ENCODE data around the gene SLC9A8.

Gene SLC9A8

DNA sequence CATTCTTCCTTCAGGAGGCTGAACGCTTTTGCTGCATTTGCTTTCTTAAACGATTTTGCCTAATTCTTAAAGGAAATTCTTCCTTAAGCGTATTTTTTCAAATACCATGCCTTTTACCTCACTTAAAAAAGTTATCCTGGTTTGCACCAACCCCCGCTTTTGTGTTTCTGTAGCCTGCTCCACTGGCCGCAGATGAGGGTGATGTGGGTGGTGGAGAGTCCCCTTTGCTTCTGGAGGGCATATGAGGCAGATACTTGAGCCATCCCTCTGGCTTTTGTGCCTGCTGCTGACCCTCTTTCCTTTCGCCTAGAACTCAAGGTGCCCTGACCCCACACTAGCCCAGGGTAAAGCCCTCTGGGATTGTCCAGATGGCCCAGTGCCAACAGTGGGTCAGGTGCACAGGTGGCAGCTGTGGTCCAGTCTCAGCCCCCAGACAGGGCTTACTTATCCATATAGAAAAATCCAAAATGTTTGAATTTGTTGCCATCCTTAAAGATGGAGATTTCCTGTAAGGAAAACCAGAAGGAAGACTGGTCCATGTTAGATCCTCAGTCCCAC is 58.8 kb downstream of the SLC9A8 start:
- DNase-seq (ENCODE audit: extremely low read depth in 1 of 2, low read depth in 1 of 2) = no peak

- no peak for DNase-seq (ENCODE audit: extremely low read depth in 1 of 2, low read depth in 1 of 2)
Observed at GRCh38 chr20:49872056-49872455, 59.4 kb downstream of the SLC9A8 start.

DNA sequence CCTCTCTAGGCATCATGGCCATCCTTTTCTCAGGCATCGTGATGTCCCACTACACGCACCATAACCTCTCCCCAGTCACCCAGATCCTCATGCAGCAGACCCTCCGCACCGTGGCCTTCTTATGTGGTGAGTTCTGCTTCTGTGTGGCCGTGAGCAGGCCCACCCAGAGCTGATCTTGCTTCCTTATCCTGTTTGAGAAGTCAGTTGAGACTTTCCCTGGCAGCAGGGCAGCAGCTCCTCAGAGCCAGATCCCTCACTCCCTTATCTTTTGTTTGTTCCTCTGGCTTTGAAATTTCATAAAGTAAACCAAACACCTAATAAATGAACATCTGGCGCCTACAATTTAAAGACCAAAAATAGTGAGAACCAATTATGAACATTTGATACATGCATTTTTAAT is 62.1 kb downstream of the SLC9A8 start:
- no peak for DNase-seq (ENCODE audit: extremely low read depth in 1 of 2, low read depth in 1 of 2)

DNA sequence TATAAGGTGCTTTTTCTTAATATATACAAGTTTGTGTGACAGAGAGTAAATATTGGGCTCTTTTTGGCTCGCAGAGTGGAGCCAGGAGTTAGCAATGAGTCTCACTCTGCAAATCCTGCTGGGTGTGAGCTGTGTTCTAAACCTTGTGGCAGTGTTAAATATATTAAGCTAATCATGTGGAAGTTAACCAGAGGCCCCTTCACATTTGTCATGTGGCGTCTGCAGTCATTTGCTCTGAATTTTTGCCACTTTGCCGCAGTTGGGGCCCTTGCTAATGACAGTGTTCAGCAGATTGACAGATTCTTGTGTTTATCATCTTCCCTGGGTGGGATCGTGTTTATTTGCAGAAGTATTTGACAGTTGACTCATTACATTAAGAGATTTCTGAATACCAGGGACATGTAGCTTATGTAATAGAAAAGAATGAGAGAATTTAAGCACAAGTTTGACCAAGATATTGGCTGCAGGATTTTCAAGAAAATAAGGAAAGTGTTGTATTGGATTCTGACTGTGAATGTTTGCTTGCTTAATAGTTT is 64.8 kb downstream of the SLC9A8 start:
- no peak for DNase-seq (ENCODE audit: extremely low read depth in 1 of 2, low read depth in 1 of 2)

GRCh38 chr20:49878977-49879376 is 66.3 kb downstream of the SLC9A8 start:
- DNase-seq (ENCODE audit: extremely low read depth in 1 of 2, low read depth in 1 of 2) = no peak

DNA sequence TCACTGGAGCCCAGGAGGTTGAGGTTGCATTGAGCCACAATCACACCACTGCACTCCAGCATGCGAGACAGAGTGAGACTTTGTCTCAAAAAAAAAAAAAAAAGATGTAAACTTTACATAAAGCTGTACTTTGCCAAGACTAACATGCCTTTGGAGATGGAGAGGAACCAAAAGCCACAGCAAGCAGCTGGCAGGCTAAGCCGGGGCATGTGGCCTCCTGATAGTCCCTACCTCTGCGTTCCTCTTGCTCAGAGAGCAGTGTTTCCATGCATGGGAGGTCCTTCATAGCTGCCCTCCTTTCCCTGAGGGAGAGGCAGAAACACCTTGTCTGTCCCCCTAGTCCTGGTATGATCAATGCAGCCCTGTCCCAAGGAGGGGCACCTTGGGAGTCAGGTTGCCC is 67.5 kb downstream of the SLC9A8 start:
- no peak for DNase-seq (ENCODE audit: extremely low read depth in 1 of 2, low read depth in 1 of 2)

- no peak for DNase-seq (ENCODE audit: extremely low read depth in 1 of 2, low read depth in 1 of 2)
Observed at GRCh38 chr20:49880724-49881445, 68.3 kb downstream of the SLC9A8 start.

GRCh38 chr20:49882171-49882970 is 69.7 kb downstream of the SLC9A8 start:
- no peak for DNase-seq (ENCODE audit: extremely low read depth in 1 of 2, low read depth in 1 of 2)

DNA sequence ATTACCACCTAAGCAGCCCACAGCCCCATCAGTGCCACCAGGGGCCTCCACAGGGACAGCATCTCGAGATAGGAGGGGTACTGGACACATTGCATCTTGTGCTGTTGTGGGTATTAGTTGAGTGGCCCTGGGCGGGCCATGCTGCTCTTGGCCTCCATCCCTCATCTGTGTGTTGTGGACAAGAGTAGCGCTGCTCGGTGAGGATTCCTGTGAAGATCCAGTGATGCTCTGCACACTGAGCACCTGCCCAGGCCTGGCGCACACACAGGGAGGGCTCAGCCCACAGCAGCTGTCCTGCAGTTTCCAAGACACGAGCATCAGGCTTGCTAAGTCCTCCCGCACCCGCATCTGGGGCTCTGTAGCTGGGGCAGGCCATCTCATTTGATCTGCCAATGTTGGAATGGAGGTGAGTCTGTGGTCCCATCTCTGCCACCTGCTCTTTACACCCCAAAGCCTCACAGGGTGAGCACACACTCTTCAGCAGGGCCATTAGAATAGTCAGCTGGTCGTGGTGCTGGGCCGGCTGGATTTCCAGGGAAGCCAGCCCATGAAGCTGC is 70.7 kb downstream of the SLC9A8 start:
- no peak for DNase-seq (ENCODE audit: extremely low read depth in 1 of 2, low read depth in 1 of 2)

GRCh38 chr20:49885558-49886332 is 73.1 kb downstream of the SLC9A8 start:
- DNase-seq (ENCODE audit: extremely low read depth in 1 of 2, low read depth in 1 of 2) = no peak

GRCh38 chr20:49886571-49887213 is 74.1 kb downstream of the SLC9A8 start:
- no peak for DNase-seq (ENCODE audit: extremely low read depth in 1 of 2, low read depth in 1 of 2)

DNA sequence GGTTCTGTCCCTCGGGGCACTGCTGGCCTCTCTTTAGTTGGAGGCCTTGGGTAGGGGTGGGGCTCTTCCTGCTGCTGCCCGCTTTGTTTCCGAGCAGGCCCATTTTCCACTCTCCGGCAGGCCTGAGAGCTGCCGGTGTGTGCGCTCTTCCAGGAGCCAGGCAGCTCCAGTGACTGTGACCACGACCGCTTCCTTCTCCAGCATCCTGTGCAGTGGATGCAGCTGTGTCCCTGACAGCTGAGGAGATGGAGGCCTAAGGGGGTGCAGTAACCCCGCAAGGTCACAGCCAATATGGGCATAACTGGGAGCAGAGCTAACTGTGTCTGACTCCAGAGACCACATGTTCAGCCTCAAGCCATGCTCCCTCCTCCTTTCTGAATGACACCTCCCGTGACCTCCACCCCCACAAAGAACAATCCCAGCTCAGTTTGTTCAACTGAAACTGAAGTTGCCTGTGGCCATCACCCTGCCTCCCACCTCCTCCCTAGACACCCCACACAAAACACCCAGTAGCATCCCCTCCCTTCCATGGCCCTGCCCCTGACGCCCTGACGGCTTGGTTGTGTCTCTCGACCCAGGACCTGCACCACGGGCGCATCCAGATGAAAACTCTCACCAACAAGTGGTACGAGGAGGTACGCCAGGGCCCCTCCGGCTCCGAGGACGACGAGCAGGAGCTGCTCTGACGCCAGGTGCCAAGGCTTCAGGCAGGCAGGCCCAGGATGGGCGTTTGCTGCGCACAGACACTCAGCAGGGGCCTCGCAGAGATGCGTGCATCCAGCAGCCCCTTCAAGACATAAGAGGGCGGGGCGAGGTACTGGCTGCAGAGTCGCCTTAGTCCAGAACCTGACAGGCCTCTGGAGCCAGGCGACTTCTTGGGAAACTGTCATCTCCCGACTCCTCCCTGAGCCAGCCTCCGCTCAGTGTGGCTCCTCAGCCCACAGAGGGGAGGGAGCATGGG is 74.9 kb downstream of the SLC9A8 start:
- DNase-seq (ENCODE audit: extremely low read depth in 1 of 2, low read depth in 1 of 2) = no peak

GRCh38 chr20:49888212-49889000 is 75.8 kb downstream of the SLC9A8 start:
- peak in 1 of 2 donors; percentile 18 for DNase-seq (ENCODE audit: extremely low read depth in 1 of 2, low read depth in 1 of 2)

DNA sequence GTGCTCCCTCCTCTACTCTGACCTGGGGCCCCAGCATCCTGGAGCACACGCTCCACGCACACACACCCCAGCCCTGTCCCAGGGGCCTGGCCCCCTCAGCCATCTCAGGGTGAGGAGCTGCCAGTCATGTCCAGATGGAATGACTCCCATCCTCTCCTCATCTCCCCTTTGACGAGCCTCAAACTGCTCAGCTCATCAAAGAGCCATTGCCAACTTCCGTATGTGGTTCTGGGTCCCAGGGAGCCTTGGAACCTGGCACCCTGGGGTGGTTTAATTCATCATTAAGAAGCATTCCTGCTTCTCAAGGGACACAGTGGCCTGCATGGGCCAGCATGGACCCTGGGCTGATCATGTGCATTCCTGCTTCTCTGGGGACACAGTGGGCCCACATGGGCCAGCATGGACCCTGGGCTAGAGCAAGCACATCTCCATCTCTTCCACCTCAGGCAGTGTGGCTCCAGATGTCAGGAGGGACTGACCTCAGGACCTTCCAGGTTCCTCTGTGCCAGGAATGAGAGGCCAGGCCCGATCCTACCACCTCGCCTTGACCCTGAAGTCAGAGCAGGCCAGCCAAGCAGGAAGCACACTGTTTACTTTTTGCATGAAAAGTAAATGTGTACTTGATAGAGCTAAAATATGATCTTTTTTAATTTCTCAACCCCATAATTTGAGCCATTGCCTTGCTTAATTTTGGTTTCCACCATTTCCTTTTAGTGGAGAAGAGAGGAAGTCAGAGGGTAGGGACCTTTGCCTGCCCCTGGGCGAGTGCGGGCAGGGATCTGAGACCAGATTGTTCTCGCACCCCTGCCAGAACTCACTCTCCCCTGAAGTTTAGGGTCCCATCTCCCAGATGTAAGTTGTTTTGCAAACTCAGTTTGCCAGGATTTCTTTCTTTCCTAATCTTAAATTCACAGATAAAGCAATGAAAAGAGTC is 76.6 kb downstream of the SLC9A8 start:
- no peak for DNase-seq (ENCODE audit: extremely low read depth in 1 of 2, low read depth in 1 of 2)

GRCh38 chr20:49889935-49890333 is 77.3 kb downstream of the SLC9A8 start:
- no peak for DNase-seq (ENCODE audit: extremely low read depth in 1 of 2, low read depth in 1 of 2)

GRCh38 chr20:49890471-49891361 is 78.1 kb downstream of the SLC9A8 start:
- DNase-seq (ENCODE audit: extremely low read depth in 1 of 2, low read depth in 1 of 2) = no peak
